Nephron progenitor cell (in vitro differentiated cells): ENCODE data around the gene IZUMO1R.
A peak's percentile ranks its signal among the peaks of the same experiment; 100 is the strongest.
"Not testable (repeated sequence)": the region's sequence is repeated elsewhere in the genome, so short reads cannot be mapped to it uniquely, and the experiment has no call there.

Source experiments
- DNase-seq: peaks from one replicate; pipeline ENCODE4 v3.0.0; 2021
- H3K27ac Mint-ChIP-seq: 2 replicates; pipeline ENCODE4 v1.8.0; 2021; ENCODE audit warnings: mild to moderate bottlenecking, moderate library complexity, mixed read lengths
- H3K27me3 Mint-ChIP-seq: 2 replicates; pipeline ENCODE4 v1.8.0; 2021; ENCODE audit warnings: mild to moderate bottlenecking, low read depth, mixed read lengths; ENCODE audit not compliant: poor library complexity
- H3K36me3 Mint-ChIP-seq: 2 replicates; pipeline ENCODE4 v1.8.0; 2021; ENCODE audit warnings: low read depth, mixed read lengths
- H3K4me1 Mint-ChIP-seq: 2 replicates; pipeline ENCODE4 v1.8.0; 2021; ENCODE audit warnings: mixed read lengths
- H3K4me3 Mint-ChIP-seq: 2 replicates; pipeline ENCODE4 v1.8.0; 2021; ENCODE audit warnings: mild to moderate bottlenecking, moderate library complexity, mixed read lengths
- H3K9me3 Mint-ChIP-seq: 2 replicates; pipeline ENCODE4 v1.8.0; 2021; ENCODE audit warnings: mild to moderate bottlenecking, moderate library complexity, mixed read lengths
- TF ChIP-seq, protein P1 (sequence below): fragments of 200-600 bp; sonication (generic); IDR thresholded peaks from 2 replicates; pipeline ENCODE4 v1.5.0; 2021; ENCODE audit warnings: antibody characterized with exemption

IZUMO1R gene

GRCh38 chr11:94343495-94343894, 39.1 kb downstream of the IZUMO1R start:
- no peak overlapping the region for H3K4me3 Mint-ChIP-seq
- H3K4me1 Mint-ChIP-seq: no peaks in the 10 kb centered on the region
- H3K36me3 Mint-ChIP-seq: no peaks in the 10 kb centered on the region
- H3K27me3 Mint-ChIP-seq: peaks cover 11% of the 10 kb centered on the region
- no peak for DNase-seq
- TF ChIP-seq, protein P1, sequence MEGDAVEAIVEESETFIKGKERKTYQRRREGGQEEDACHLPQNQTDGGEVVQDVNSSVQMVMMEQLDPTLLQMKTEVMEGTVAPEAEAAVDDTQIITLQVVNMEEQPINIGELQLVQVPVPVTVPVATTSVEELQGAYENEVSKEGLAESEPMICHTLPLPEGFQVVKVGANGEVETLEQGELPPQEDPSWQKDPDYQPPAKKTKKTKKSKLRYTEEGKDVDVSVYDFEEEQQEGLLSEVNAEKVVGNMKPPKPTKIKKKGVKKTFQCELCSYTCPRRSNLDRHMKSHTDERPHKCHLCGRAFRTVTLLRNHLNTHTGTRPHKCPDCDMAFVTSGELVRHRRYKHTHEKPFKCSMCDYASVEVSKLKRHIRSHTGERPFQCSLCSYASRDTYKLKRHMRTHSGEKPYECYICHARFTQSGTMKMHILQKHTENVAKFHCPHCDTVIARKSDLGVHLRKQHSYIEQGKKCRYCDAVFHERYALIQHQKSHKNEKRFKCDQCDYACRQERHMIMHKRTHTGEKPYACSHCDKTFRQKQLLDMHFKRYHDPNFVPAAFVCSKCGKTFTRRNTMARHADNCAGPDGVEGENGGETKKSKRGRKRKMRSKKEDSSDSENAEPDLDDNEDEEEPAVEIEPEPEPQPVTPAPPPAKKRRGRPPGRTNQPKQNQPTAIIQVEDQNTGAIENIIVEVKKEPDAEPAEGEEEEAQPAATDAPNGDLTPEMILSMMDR: no peak
- H3K9me3 Mint-ChIP-seq: peaks cover 32% of the 10 kb centered on the region
- H3K27ac Mint-ChIP-seq: no peak overlapping the region

GRCh38 chr11:94346311-94346710, 41.9 kb downstream of the IZUMO1R start:
- not testable (repeated sequence) for H3K4me3 Mint-ChIP-seq, H3K27me3 Mint-ChIP-seq, H3K27ac Mint-ChIP-seq, DNase-seq, H3K4me1 Mint-ChIP-seq, H3K36me3 Mint-ChIP-seq
- peaks cover 26% of the 10 kb centered on the region for H3K9me3 Mint-ChIP-seq

GRCh38 chr11:94350850-94351563, 46.6 kb downstream of the IZUMO1R start:
- H3K4me1 Mint-ChIP-seq, H3K27me3 Mint-ChIP-seq, H3K4me3 Mint-ChIP-seq, H3K36me3 Mint-ChIP-seq, DNase-seq: not testable (repeated sequence)
- Mint-ChIP-seq H3K9me3 (peaks cover 22% of the 10 kb centered on the region), H3K27ac (peak overlapping the region; percentile 34)
